Measurements from ENCODE around the gene GRM2.
"Not testable (repeated sequence)": the region's sequence is repeated elsewhere in the genome, so short reads cannot be mapped to it uniquely, and the experiment has no call there.

Gene GRM2

GRCh38 chr3:51729042-51729633 is 22.3 kb downstream of the GRM2 start:
- DNase-seq, result no peak

- DNase-seq, result no peak
Observed at GRCh38 chr3:51733859-51734571, 27.1 kb downstream of the GRM2 start.

DNA sequence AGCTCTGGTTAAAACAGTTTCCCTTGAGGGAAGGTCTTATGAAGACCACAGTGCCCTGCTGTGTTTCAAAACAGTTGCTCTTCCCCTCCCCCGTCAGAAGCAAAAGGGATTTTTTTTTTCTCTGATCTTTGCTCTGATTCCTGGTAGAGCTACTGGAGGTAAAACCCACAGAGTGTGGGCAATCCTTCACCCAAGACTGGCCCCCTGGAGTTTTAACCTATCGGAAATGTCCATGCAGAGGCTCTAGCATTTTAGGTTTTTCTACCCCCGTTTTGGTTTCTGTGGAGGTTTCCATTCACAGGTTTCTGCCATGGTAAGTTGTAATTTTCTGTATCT is 27.7 kb downstream of the GRM2 start:
- DNase-seq, result no peak

GRCh38 chr3:51735039-51735438 is 28.2 kb downstream of the GRM2 start:
- no peak for DNase-seq

- no peak for DNase-seq
Observed at GRCh38 chr3:51735950-51736349, 29.1 kb downstream of the GRM2 start.

DNA sequence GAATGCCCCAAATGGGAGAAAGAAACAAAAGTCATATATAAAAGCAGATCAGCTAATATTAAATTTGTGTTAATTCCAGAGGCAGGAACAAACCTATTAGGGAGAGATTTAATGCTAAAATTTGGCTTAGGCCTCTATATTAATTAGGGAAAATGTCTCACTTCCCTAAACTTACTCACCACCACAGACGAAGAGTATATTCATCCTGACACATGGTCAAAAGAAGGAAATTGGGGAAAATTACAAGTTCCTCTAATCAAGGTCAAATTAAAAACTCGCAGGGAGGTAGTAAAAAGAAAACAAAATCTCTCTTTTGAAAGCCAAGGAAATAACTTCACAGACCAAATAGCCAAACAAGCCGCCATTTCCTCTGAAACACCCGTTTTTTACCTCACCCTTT is 32.2 kb downstream of the GRM2 start:
- no peak for DNase-seq

- not testable (repeated sequence) for DNase-seq
Observed at GRCh38 chr3:51742320-51742719, 35.5 kb downstream of the GRM2 start.

DNA sequence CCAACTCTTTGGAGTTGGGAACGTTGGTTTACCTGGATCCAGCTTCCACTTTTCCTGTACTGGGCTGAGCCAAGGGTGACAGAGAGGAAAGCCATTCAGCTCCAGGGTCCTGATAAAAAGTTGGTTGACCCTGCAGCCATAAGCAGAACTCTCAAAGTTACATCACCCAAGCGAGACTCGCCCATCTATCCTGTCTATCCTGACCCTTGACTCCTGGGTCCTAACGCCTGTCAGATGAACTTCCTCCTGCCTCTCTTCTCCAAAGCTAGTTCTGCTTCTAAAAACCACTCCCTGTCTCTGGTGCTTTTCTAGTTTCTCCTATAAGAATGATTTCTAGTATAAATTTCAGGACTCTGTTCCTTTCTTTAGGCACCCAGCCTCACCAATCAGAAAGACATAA is 36.1 kb downstream of the GRM2 start:
- DNase-seq, result not testable (repeated sequence)

DNA sequence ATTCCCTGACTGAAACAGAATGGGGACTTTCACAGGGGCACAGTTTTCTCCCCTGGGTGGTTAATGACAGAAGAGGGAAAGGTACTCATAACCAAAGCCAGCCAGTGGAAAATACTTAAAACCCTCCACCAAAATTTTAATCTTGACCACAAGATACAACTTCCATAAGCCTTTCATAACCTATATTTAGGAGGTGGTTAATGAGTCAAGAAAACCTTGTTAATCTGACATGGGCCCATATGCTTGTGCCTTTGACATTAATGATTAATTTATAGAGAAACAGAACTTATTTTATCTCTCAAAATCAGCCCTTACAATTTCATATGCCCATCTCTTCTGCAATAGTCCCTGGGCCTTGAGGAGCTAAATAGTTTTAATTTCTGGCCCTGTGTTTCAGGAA is 41.0 kb downstream of the GRM2 start:
- DNase-seq, result no peak

- no peak for DNase-seq
Observed at GRCh38 chr3:51748327-51748726, 41.5 kb downstream of the GRM2 start.

- DNase-seq, result no peak
Observed at GRCh38 chr3:51750878-51751277, 44.0 kb downstream of the GRM2 start.

DNA sequence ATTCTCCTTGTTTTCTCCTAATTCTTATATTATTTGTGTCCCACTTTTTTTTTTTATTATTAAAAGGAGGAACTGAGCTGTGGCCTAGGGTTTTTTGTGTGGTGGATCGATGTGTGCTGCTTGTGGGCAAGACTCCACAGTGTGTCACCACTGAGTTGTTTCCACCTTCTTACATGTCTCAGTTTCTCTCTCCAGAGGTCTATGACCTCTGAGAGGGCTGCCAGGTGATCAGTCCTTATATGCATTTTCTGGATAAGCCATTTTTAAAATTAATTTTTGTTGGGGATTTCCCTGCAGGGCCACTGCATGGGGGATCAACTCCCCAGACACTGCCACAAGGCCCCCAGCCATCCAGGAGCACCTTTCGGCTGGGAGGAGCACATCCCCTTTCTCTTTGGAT is 44.4 kb downstream of the GRM2 start:
- DNase-seq, result no peak

GRCh38 chr3:51753763-51754750 is 47.2 kb downstream of the GRM2 start:
- not testable (repeated sequence) for DNase-seq

GRCh38 chr3:51759203-51759602 is 52.3 kb downstream of the GRM2 start:
- DNase-seq, result no peak

All from T1000 (cell line).